Measurements from ENCODE around the gene PKNOX2. TPM values are rescaled to one million over a fixed set of nuclear protein-coding genes. Genes with fewer than 3 reads are reported as not detected.

Gene PKNOX2
- total RNA-seq, 1 experiment from 2014 or later, result not detected

- DNase-seq, result peak in 1 of 2 experiments; percentile 24
- H3K9me3 ChIP-seq, result peaks cover 4% of the 10 kb centered on the region; the same call in 1 of the 2 replicates
- intact Hi-C loops (cut with micrococcal nuclease; ENCODE audit: unreplicated experiment), result no loop called here
- ChIA-PET POLR2A (no interaction called here), CTCF (no interaction called here)
- H3K27me3 Mint-ChIP-seq (ENCODE audit: insufficient read depth, unreplicated experiment), result peaks cover 26% of the 10 kb centered on the region
- no TSS peak for BruUV-seq (replicated peaks)
- no peak overlapping the region for H3K4me3 ChIP-seq (ENCODE audit: low read depth, low read length)
- no peak overlapping the region for H3K4me3 Mint-ChIP-seq (ENCODE audit: unreplicated experiment)
- peaks cover 8% of the 10 kb centered on the region for H3K27me3 ChIP-seq (replicated peaks; ENCODE audit: control insufficient read depth, insufficient read depth, low read length)
- H3K36me3 ChIP-seq (ENCODE audit: control insufficient read depth, insufficient read depth, low read length), result no peaks in the 10 kb centered on the region
- H3K9me3 Mint-ChIP-seq (ENCODE audit: unreplicated experiment), result no peaks in the 10 kb centered on the region
- H3K36me3 Mint-ChIP-seq (ENCODE audit: insufficient read depth, unreplicated experiment), result no peaks in the 10 kb centered on the region
- no peak overlapping the region for H3K27ac Mint-ChIP-seq (ENCODE audit: unreplicated experiment)
- TF ChIP-seq, protein P1, sequence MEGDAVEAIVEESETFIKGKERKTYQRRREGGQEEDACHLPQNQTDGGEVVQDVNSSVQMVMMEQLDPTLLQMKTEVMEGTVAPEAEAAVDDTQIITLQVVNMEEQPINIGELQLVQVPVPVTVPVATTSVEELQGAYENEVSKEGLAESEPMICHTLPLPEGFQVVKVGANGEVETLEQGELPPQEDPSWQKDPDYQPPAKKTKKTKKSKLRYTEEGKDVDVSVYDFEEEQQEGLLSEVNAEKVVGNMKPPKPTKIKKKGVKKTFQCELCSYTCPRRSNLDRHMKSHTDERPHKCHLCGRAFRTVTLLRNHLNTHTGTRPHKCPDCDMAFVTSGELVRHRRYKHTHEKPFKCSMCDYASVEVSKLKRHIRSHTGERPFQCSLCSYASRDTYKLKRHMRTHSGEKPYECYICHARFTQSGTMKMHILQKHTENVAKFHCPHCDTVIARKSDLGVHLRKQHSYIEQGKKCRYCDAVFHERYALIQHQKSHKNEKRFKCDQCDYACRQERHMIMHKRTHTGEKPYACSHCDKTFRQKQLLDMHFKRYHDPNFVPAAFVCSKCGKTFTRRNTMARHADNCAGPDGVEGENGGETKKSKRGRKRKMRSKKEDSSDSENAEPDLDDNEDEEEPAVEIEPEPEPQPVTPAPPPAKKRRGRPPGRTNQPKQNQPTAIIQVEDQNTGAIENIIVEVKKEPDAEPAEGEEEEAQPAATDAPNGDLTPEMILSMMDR (IDR thresholded peaks at IDR 0.05; ENCODE audit: insufficient read depth in 1 of 2, low read depth in 1 of 2, low read length in 1 of 2, severe bottlenecking in 1 of 2, unreplicated experiment in 1 of 2), result no peak
- no peaks in the 10 kb centered on the region for H3K4me1 ChIP-seq
- no peaks in the 10 kb centered on the region for H3K4me1 Mint-ChIP-seq (ENCODE audit: low read depth, unreplicated experiment)
These were observed 9.0 kb downstream of the PKNOX2 start for GRCh38 chr11:125173556-125173955.

- Mint-ChIP-seq H3K4me1 (ENCODE audit: low read depth, unreplicated experiment) (no peaks in the 10 kb centered on the region), H3K36me3 (ENCODE audit: insufficient read depth, unreplicated experiment) (no peaks in the 10 kb centered on the region), H3K27ac (ENCODE audit: unreplicated experiment) (no peak overlapping the region), H3K27me3 (ENCODE audit: insufficient read depth, unreplicated experiment) (peaks cover 27% of the 10 kb centered on the region), H3K4me3 (ENCODE audit: unreplicated experiment) (no peak overlapping the region), H3K9me3 (ENCODE audit: unreplicated experiment) (no peaks in the 10 kb centered on the region)
- H3K36me3 ChIP-seq (ENCODE audit: control insufficient read depth, insufficient read depth, low read length), result no peaks in the 10 kb centered on the region
- TF ChIP-seq, protein P1 (IDR thresholded peaks at IDR 0.05; ENCODE audit: insufficient read depth in 1 of 2, low read depth in 1 of 2, low read length in 1 of 2, severe bottlenecking in 1 of 2, unreplicated experiment in 1 of 2), result no peak
- peak in 1 of 2 experiments; percentile 22 for DNase-seq
- intact Hi-C loops (cut with micrococcal nuclease; ENCODE audit: unreplicated experiment), result no loop called here
- BruUV-seq (replicated peaks), result no TSS peak
- H3K4me3 ChIP-seq (ENCODE audit: low read depth, low read length), result no peak overlapping the region
- no peaks in the 10 kb centered on the region for H3K4me1 ChIP-seq
- CTCF ChIA-PET, result no interaction called here
- H3K27me3 ChIP-seq (replicated peaks; ENCODE audit: control insufficient read depth, insufficient read depth, low read length), result peaks cover 8% of the 10 kb centered on the region
- POLR2A ChIA-PET, result no interaction called here
- H3K9me3 ChIP-seq, result peaks cover 4% of the 10 kb centered on the region; the same call in 1 of the 2 replicates
These were observed 9.5 kb downstream of the PKNOX2 start for GRCh38 chr11:125174057-125174456.

GRCh38 chr11:125174686-125175085, 10.1 kb downstream of the PKNOX2 start:
- CTCF ChIA-PET, result interaction anchor here (0.6 to 0.8 kb wide), 2 partner anchors 11 to 84 kb away, joined by 3 read pairs; no protein-coding TSS in a partner anchor
- H3K9me3 ChIP-seq, result peaks cover 4% of the 10 kb centered on the region; the same call in 1 of the 2 replicates
- H3K36me3 Mint-ChIP-seq (ENCODE audit: insufficient read depth, unreplicated experiment), result no peaks in the 10 kb centered on the region
- peaks cover 8% of the 10 kb centered on the region for H3K27me3 ChIP-seq (replicated peaks; ENCODE audit: control insufficient read depth, insufficient read depth, low read length)
- TF ChIP-seq, protein P1 (IDR thresholded peaks at IDR 0.05; ENCODE audit: insufficient read depth in 1 of 2, low read depth in 1 of 2, low read length in 1 of 2, severe bottlenecking in 1 of 2, unreplicated experiment in 1 of 2), result no peak
- intact Hi-C loops (cut with micrococcal nuclease; ENCODE audit: unreplicated experiment), result no loop called here
- DNase-seq, result peak in 1 of 2 experiments; percentile 24
- no peak overlapping the region for H3K4me3 ChIP-seq (ENCODE audit: low read depth, low read length)
- no peaks in the 10 kb centered on the region for H3K4me1 ChIP-seq
- no peaks in the 10 kb centered on the region for H3K9me3 Mint-ChIP-seq (ENCODE audit: unreplicated experiment)
- H3K36me3 ChIP-seq (ENCODE audit: control insufficient read depth, insufficient read depth, low read length), result no peaks in the 10 kb centered on the region
- no peak overlapping the region for H3K4me3 Mint-ChIP-seq (ENCODE audit: unreplicated experiment)
- no peaks in the 10 kb centered on the region for H3K4me1 Mint-ChIP-seq (ENCODE audit: low read depth, unreplicated experiment)
- no peak overlapping the region for H3K27ac Mint-ChIP-seq (ENCODE audit: unreplicated experiment)
- peaks cover 31% of the 10 kb centered on the region for H3K27me3 Mint-ChIP-seq (ENCODE audit: insufficient read depth, unreplicated experiment)
- POLR2A ChIA-PET, result no interaction called here
- BruUV-seq (replicated peaks), result no TSS peak

Measured in Caco-2 (cell line).